ENCODE data around the gene MTX3.

The MTX3 gene, protein sequence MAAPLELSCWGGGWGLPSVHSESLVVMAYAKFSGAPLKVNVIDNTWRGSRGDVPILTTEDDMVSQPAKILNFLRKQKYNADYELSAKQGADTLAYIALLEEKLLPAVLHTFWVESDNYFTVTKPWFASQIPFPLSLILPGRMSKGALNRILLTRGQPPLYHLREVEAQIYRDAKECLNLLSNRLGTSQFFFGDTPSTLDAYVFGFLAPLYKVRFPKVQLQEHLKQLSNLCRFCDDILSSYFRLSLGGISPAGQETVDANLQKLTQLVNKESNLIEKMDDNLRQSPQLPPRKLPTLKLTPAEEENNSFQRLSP

DNA sequence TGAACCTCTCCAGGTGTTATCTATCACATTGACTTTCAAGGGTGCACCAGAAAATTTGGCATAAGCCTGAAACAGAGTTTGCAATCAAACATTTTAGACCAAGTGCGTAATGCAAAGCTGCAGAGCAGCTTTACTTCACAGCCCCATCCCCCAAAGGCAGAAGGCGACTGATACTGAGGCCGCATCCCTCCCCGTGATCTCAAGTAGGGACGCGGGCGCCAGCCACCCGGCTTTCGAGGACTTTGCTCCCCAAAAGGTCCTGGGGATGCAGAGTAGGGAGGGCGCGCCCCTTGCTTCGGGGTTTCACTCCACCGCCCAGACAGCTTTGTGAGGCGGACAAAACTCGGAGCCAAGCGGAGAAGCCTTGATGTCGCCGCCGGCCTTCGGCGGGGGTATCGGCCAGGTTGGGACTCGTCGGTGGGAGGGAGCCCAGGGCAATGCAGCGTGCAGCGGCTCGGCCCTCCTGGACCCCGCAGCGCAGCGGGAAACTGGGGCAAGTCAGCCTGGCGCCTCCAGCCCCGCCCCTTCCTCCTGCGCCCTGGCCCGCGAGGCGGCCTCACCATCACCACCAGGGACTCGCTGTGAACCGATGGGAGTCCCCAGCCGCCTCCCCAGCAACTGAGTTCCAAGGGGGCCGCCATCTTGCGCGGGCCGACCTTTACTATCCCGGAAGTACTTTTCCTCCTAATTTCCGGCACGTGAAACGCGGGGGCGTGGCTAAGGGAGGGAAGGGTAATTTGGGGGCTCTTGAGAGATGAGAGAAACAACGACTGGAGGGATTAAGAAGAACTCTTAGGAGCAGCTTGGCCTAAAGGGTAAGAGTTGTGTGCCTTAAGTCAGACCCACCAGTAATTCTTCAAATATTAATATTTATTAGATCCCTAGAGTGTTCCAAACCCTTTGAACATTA is at the start of gene MTX3:
MTX3 (minus strand) TSS at position 665 of the 910 bp plus-strand sequence; CDS start at position 641, 24 bp downstream.
- peak; percentile 89 for DNase-seq

DNA sequence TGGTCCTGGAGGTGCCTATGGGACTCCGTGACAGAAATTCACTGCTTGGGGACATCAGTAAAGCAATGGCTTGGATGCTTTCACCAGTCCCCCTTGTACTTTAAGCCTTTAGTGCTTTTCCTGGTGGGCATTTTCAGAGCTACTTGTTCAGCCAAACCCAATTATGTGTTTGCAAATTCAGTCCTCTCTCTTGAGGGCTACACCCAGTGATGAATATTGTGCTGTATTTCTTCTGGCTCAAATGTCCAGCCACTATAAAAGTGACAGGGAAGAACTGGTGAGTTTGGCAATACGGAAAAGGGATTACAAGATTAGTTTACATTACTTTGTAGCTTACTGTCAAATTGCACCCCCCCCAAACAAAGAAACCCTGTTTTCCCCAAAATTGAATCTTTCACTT is 48.6 kb upstream of the MTX3 start:
- DNase-seq = no peak

DNA sequence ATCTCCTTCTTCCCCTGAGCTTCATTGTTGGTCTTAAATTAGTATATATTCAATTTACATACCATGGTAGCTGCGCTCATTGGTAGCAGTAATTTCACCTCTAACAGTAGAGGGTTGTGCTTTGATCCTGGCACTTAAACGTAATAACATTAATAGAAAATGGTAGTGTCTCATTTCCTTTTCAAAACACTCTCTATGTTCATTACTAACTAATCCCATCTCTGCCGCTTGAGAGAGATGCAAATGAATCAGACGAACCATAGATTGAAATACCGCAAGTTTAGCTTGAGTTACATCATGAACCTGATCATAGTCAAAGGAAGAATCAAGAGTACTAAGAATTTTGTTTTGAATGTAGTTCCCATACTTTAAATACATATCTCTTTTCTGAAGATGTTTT is 46.3 kb upstream of the MTX3 start:
- DNase-seq = no peak

DNA sequence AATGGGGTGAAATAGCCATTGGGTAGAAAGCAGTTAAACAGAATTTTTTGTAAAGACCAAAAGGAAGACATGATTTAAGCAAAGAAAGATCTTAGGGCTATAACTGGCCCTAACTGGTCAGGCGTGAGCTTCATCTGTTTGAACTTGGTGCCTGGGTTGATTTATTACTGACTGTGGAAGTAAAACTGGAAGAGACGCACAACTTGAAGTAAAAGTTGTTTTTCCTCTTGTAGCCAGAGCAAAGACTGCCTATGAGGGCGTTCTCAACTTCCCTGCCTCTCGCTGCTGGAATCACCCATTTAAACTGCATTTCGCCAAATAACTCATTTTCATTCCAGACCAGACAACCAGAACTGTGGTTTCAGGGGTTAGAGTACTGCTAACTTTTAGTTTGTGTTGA is 45.6 kb upstream of the MTX3 start:
- DNase-seq = no peak

DNA sequence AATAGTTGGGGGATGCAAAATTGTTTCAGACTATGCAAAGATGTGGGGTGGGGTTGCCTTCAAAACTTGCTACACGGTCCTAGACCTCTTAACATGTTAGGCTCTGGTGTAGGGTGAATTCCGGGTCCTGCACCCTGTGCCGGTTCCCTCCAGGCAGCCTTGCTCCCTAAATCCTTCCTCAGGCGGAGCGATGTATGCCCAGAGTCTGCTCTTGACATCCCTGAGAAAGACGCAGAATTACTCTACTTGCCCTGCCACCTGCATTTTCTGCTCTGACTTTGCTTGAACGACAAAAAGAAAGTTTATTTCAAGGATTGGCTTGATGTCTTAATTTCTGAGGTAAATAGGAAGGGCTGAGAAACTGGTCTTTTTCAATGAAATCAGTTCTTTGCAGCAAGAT is 44.8 kb upstream of the MTX3 start:
- no peak for DNase-seq

DNA sequence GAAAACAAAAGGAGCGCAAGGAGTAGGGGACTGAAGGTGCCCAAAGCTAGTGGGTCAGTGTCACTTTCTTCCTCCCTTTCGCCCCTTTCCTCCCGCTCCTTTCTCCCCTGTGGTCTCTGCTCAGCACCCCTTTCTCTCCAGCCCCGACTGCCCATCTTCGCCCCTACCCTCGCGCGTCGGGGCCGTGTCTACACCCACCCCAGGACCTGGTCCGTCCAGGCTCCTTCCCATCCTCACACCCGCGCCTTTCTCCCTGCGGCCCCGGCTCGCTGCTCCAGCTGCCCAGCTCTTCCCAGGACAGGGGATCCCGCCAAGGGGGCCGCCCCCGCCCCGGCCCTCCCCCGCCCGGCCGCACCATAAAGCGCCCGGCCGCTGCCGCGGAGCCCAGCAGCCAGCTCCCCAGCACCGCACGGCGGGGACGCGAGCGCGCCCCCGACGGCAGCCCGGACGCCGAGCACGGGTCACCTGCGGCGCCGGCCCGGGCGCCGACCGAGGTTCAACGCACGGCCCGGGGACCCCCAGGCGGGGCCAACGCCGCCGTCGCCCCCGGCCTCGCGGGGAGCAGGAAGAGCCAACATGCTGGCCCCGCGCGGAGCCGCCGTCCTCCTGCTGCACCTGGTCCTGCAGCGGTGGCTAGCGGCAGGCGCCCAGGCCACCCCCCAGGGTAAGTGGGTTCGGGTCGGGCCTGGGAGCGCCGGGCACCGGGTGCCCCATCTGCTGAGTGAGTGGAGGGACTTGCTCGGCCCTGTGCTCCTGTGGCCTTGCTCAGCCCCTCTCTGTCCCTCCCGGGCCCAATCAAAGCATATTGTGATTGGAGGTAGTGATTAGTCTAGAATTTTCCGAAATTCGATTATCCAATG is 44.1 kb upstream of the MTX3 start, which contains the start of gene THBS4:
THBS4 (plus strand) TSS at position 387 of the 860 bp plus-strand sequence; CDS start at position 577, 190 bp downstream.
- no peak for DNase-seq

DNA sequence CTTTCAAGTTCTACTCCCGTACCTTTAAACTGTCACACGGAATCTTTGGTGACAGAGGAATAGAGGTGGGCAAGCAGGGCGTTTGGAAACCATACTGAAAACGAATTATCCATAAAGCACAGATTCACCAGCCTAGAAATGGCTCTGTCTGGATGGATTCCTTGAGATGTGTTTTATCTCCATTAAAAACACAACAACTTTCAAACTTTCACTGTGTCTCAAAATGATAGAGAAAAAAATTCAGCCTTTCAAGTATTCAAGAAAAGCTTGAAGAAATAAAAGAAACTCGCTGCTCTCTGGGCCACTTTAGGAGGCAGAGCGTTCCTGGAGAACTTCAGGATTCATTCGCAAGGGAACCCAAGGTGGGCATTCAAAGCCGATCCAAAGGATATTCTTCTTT is 43.5 kb upstream of the MTX3 start:
- DNase-seq = no peak

DNA sequence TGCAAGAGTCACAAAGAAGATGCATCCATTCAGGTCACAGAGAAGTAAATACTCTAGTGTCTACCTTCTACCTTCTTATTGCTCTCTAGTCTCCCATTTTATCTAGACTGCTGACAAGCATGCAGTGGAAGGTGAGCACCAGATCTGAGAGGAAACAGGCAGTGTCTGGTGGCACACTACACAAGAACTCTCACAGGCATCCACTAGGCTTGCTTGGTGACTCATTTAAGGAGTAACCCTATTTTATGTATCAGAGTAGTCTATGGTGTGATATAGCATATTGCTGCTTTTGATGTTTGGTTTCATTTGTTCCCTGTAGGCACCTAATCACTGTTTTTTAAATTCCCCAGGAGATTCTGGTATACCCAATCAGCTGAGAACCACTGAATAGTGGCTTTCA is 42.5 kb upstream of the MTX3 start:
- DNase-seq = no peak

DNA sequence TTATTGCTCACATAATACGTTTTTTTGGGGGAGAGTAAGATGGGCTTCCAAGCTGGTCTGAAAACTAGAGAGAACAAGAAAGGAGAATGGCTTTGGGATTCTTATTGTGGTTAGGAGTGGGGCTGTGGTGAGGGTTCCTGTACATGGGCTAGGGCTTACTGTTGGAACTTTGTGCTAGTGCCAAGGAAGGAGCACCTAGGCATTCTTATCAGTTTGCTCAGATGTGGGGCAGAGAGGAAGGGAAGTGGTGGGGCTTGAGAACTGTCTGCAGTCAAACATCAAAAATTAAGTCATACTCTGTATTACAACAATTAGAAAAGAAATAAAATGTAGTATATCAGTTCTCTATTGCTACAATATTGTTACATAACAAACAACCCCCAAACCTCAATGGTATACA is 40.0 kb upstream of the MTX3 start:
- DNase-seq = no peak

DNA sequence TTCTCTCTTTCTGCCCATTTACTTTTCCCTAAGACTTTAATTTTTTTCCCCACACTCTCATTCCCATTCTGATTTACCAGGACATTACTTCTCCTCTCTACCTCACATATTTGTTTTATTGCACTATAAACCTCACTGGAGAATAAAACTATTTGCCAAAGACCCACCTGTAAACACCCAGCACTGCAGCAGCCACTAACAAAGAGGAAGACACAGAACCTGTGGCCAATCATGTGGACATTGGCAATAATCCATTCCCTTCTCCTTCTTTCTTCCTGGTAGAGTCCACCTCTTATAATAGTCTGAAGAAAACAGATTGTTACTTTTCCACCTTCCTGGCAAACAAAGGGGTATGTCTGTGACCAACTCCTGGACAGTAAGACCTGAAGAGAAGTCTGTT is 35.8 kb upstream of the MTX3 start:
- DNase-seq = no peak

DNA sequence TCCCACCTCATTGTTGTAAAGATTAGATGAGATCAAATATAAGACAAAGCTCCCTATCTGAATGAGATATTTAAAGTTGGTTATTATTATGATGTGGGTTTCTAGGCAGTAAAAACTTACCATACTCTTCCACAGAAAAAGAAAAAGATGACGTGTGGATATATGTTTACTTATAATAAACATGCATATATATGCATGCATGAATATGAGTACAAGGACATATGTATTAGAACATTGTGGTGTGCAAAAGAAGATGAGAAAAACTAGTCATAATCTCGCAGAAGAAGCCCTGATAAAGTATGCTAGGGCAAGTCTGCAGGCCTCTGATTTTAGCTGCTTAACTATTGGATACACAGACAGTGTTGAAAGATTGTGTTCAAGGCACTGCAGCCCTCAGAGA is 34.0 kb upstream of the MTX3 start:
- DNase-seq = no peak

DNA sequence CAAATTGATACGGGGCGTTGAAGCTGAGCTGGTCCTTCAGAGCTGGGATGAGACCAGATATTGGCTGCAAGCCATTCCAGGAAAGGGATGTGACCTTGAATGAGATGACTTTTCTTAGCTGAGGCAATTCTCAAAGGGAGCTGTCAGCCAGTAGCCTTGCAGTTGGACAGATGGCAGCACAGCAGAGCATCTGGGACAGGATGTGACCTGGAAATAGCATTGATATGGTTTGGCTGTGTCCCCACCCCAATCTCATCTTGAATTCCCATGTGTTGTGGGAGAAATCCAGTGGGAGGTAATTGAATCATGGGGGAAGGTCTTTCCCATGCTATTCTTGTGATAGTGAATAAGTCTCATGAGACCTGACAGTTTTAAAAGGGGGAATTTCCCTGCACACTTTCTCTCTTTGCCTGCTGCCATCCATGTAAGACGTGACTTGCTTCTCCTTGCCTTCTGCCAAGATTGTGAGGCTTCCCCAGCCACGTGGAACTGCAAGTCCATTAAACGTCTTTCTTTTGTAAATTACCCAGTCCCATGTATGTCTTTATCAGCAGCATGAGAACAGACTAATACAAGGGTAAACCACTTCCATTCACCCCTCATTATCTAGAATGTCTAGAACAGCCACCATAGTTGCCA is 19.8 kb upstream of the MTX3 start:
- no peak for DNase-seq

DNA sequence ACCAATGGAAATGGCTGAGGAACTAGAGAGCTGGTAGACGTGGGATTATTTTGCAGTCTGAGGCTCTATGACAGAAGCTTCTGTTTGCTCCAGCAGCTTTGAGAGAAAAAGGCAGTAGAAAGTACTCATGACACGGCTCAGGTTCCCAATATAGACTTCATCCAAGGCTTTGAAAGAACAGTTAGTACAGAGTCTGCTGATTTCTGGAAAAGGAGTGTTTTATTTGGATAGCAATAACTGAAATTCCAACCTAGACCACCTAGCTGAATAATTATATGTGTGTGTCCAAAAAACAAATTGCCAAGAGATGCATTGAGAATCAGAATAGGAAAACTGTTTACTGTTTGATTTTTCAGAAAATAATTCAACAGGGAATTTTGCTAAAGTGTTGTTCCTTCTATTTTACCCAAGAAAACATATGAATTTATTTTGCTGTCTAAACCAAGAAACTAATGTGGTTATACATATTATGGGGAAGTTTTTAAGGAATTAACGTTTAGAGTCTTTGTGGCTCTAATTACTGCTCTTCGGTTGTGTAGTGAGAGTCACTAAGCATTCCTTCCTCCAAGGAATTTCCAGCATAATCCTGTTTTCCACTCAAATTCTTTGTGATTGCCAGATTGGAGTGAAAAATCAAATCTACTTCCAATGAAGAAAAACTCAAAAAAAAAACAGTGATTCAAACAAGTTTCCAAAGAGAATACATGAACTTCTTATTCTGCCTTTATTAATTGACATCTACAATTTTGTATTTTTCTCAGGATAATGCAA is 18.1 kb upstream of the MTX3 start:
- no peak for DNase-seq

DNA sequence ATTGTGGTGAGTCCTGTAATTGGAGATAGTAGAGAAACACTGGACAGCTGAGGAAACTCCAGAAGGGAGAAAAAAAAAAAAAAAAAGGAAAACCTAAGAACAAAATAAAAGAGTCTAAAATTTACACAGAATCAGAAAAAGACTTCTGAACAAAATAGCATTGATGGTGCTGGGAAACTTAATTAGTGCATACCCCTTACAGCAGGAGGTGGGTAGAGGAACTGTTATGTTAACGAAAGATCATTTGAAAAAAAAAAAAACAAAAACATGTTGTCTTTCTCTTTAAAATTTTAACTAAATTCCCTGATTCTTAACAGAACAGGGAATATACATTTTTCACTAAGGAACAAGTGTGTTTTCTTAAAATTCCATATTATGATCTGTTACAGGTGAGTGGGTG is 11.6 kb upstream of the MTX3 start:
- DNase-seq = no peak

DNA sequence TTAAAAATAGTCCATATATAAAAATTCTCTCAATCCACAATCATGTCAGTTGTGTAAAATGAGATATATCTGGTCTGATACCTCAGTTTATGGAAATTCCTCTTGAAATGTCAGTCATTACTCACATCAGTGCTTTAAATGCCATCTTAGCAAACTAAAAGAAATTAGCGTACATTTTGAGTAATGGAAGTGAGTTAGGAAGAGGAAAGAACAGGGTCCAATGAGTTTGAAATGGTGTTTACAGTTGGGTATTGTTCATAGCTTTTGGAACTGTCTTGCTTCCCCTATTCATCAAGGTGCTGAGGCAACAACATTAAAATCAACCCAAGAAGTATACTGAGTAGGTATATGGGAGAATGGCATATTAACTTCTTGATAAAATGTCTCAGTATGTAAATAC is 8.7 kb upstream of the MTX3 start:
- no peak for DNase-seq

DNA sequence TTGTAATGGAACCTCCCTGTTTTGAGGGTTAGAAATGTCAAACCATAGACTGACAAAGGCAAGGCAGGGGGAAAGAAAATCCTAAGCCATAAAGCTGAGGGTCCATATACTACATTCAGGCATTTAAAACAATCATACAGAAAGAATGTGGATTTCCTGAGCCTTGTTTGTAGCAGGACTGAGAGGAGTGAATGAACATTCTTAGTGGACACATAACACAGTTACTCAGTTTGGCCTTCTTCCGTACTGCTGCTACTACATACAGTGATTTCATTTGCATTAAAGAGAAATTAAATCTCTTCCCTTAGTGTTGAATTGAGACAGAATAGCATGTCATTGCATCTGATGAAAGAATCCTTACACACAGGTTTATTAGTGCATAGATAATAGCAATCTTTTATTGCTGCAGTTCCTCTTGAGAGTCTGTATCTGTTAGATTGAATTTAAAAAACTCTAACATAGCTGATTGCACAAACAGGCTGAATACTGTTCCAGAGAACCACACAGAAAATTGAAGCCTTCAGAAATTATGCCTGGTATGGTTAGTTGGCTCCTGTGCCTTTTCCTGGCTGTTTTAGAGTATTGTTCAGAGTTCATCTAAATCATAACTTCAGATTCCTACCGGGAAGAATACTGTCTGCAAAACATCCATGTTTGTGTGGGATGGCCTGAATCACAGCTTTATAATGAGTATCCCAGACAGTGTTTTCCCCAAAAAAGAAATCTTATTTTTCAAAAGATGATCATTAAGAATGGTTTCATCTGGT is 2.0 kb upstream of the MTX3 start:
- no peak for DNase-seq

DNA sequence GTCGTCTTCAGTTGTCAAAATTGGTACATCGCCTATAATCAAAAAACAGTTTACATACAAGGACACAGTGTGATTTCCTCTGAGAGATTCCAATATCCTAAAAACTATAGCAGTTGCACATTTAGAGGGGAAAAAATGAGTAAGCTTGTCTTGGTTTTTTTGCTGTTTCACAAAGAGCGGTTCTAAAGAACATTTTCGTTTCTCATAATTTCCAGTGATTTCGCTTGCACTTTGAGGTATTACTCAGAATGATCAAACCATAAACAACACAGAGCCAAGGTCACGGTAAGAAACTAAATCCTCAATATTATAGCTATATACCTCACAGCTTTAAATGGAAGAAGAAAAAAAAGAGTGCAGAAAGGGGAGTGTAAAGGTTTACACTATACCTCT is 861 bp downstream of the MTX3 start:
- DNase-seq = no peak

DNA sequence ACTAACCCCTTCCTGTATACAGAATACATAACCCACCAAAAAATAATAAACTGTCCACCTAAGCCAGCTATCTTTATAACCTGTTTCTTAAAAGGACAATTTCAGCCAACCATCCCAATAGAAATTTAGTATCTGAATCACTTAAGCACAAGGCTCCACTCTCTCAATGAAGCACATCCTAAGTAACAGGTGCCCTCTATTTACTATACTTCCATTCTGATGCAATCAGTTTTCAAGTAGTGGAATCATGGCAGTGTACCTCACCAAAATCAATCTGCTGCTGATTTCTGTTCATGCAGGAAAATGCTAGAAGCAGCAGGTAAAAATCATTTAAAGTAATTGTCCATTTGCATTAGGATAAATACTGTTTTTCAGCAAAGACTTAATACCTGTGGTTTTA is 4.8 kb downstream of the MTX3 start:
- no peak for DNase-seq

DNA sequence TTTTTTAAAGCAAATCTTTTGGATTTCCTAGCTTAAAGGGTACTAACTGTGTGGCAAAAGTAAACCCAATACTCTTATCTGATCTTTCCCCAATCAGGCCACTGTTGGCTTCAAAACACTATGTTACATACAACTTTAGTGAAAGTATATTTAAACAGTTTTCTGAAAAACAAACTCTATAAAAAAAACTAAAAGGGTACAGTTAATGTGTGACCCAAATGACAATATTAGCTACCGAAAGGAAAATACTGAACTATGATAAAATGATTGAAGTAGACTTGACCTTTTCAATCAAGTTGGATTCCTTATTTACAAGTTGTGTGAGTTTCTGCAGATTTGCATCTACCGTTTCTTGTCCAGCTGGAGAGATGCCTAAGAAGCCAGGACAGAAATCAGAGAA is 5.8 kb downstream of the MTX3 start:
- DNase-seq = no peak

DNA sequence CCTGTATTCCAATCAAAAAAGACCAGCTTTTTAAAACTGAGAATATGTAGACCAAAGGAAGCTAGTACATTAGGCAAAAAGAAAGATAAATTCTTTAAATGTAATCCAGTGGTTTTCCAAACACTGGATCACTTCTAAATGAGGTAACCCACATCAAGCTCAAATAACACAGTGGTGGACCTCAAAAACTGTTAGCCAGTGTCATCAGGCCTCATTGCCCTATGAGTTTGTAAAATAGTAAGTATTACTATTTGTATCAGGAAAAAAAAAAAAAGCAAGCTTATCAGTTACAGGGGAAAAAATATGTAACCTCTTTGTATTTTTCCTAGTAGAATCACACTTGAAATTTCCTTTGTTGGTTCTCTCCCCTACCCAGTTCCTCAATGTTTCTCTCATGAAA is 6.7 kb downstream of the MTX3 start:
- DNase-seq = no peak

DNA sequence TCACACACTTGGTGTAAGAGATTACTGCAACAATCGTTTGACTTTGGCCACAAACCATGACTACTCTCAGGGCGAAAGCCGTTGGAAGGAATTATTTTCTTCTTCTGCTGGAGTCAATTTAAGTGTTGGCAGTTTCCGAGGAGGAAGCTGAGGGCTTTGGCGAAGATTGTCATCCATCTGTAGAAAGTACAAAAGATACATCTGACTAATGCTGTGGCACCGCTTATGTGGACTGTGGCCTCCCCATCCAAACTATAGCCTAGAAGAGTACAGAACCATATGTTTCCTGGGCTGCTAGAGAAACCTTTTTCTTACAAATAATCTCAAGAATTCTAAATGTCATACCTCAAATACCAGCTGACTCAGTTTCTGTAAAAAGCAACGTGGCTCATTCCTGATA is 7.4 kb downstream of the MTX3 start:
- no peak for DNase-seq

All from activated T-cell treated with anti-CD3 and anti-CD28 coated beads for 4 hours (primary cell).